GM12878 (cell line): ENCODE results near the gene KLHL8. TPM values are rescaled to one million over a fixed set of nuclear protein-coding genes. Genes with fewer than 3 reads are reported as not detected.

ENCODE experiments used
- ATAC-seq: fragments of 200-7000 bp; cut with Tn5 transposase; 3 replicates; pipeline ENCODE4 v1.9.1; 2020; ENCODE audit warnings: mild to moderate bottlenecking, moderate library complexity
- BruUV-seq: library from RNA; stranded (reverse); fragments of 400-500 nt; replicated peaks from 2 replicates; lab custom pipeline; 2021; lab: Mats Ljungman, UMichigan
- CTCF ChIA-PET: fragments of 300-600 bp; sonication (Branson Sonifier 250); formaldehyde crosslinking; extraction: SDS; loops from one replicate; lab custom pipeline; 2021; ENCODE audit warnings: inconsistent platforms; lab: Yijun Ruan, JAX
- POLR2A ChIA-PET: fragments of 350-600 bp; formaldehyde crosslinking; extraction: SDS; loops from one replicate; lab custom pipeline; 2021; ENCODE audit warnings: inconsistent platforms; lab: Charles Lee
- RAD21 ChIA-PET: fragments of 300-600 bp; sonication (Branson Sonifier 250); formaldehyde crosslinking; loops from one replicate; lab custom pipeline; 2023; ENCODE audit warnings: antibody characterized with exemption; ENCODE audit not compliant: unreplicated experiment; lab: Charles Lee
- SMC1A ChIA-PET: fragments of 300-600 bp; sonication (Branson Sonifier 250); formaldehyde crosslinking; loops from one replicate; lab custom pipeline; 2023; ENCODE audit not compliant: unreplicated experiment, uncharacterized antibody; lab: Charles Lee
- DNase-seq: peaks from one replicate; pipeline ENCODE4 v3.0.0-alpha.2; 2011; ENCODE audit warnings: low read depth, low spot score
- FAIRE-seq: peaks from 3 replicates; lab custom pipeline; 2011; peaks lifted over from hg19 to GRCh38; lab: Jason Lieb, UNC
- H2AFZ ChIP-seq: 2 replicates; pipeline ENCODE4 v1.6.0; 2011; ENCODE audit warnings: low read depth, low read length, control low read depth; ENCODE audit not compliant: control insufficient read depth
- H3K27ac ChIP-seq: 2 replicates; pipeline ENCODE4 v1.5.1; 2011; ENCODE audit warnings: control low read depth; ENCODE audit not compliant: control insufficient read depth, insufficient read depth
- H3K27me3 ChIP-seq, 2 experiments: replicated peaks in 1 of 2; 2 replicates each; pipeline versions ENCODE4 v1.6.0 to v1.6.1; 2011; ENCODE audit warnings: low read length in 1 of 2; ENCODE audit not compliant: control insufficient read depth in 2 of 2, insufficient read depth in 2 of 2
- H3K36me3 ChIP-seq, 2 experiments: 2 replicates each; pipeline ENCODE4 v1.5.1; 2011; ENCODE audit warnings: low read length in 1 of 2; ENCODE audit not compliant: control insufficient read depth in 2 of 2, insufficient read depth in 2 of 2
- H3K4me1 ChIP-seq: 2 replicates; pipeline ENCODE4 v1.6.1; 2011; ENCODE audit warnings: mild to moderate bottlenecking, low read length, moderate library complexity, mixed read lengths; ENCODE audit not compliant: control insufficient read depth, insufficient read depth
- H3K4me2 ChIP-seq: 2 replicates; pipeline ENCODE4 v1.6.0; 2011; ENCODE audit warnings: control low read depth; ENCODE audit not compliant: control insufficient read depth, insufficient read depth
- H3K4me3 ChIP-seq: fragments of 200-600 bp; sonication (generic); 2 replicates; pipeline ENCODE4 v1.5.1; 2016
- H3K79me2 ChIP-seq: 2 replicates; pipeline ENCODE4 v1.6.0; 2011; ENCODE audit warnings: low read length; ENCODE audit not compliant: control insufficient read depth, insufficient read depth
- H3K9ac ChIP-seq: 2 replicates; pipeline ENCODE4 v1.8.0; 2011; ENCODE audit warnings: low read length, control low read depth, mixed read lengths; ENCODE audit not compliant: control insufficient read depth, insufficient read depth
- H3K9me3 ChIP-seq: replicated peaks from 3 replicates; pipeline ENCODE4 v1.5.1; 2011; ENCODE audit warnings: mild to moderate bottlenecking, low read length; ENCODE audit not compliant: control insufficient read depth, insufficient read depth
- H4K20me1 ChIP-seq: 2 replicates; pipeline ENCODE4 v1.6.0; 2011; ENCODE audit not compliant: control insufficient read depth, insufficient read depth
- CHD1 ChIP-seq: IDR thresholded peaks from 2 replicates; pipeline ENCODE4 v1.6.1; 2012; ENCODE audit warnings: low read depth, low read length, improper control_type of control experiment
- EGR1 ChIP-seq, 2 experiments: IDR thresholded peaks; 1 replicate in 1 of 2; 2 replicates in 1 of 2; pipeline ENCODE4 v1.6.1; 2011 to 2012; ENCODE audit warnings: low read depth in 2 of 2, low read length in 2 of 2, borderline replicate concordance in 1 of 2, mild to moderate bottlenecking in 1 of 2, moderate library complexity in 1 of 2
- HDAC2 ChIP-seq: fragments of 200-600 bp; sonication (generic); IDR thresholded peaks from 2 replicates; pipeline ENCODE4 v1.6.1; 2017
- IKZF1 ChIP-seq: fragments of 450-650 bp; conservative IDR thresholded peaks from 2 replicates; pipeline ENCODE4 v1.6.1; 2017; ENCODE audit warnings: antibody characterized with exemption, mild to moderate bottlenecking
- JUNB ChIP-seq: IDR thresholded peaks from 2 replicates; pipeline ENCODE4 v1.6.1; 2016; ENCODE audit warnings: antibody characterized with exemption, mild to moderate bottlenecking
- KLF5 ChIP-seq: fragments of 450-650 bp; IDR thresholded peaks from 2 replicates; pipeline ENCODE4 v1.6.1; 2014; ENCODE audit warnings: mild to moderate bottlenecking; ENCODE audit not compliant: partially characterized antibody
- MTA2 ChIP-seq: fragments of 450-650 bp; IDR thresholded peaks from 2 replicates; pipeline ENCODE4 v1.6.1; 2016; ENCODE audit warnings: low read depth, mild to moderate bottlenecking, moderate library complexity
- ZBTB11 ChIP-seq: fragments of 450-650 bp; formaldehyde crosslinking; IDR thresholded peaks from 2 replicates; pipeline ENCODE4 v1.5.0; 2022; ENCODE audit warnings: mild to moderate bottlenecking, missing genetic modification characterization
- WGBS: methylation state at CpG from one replicate; pipeline ENCODE4 v1.1.6; 2016; ENCODE audit warnings: low lambda C conversion rate; ENCODE audit not compliant: insufficient replicate concordance, insufficient coverage; ENCODE audit errors: missing lambda C conversion rate; 5-methylcytosine and 5-hydroxymethylcytosine counted together
- in situ Hi-C: fragments of 300-500 bp; cut with MboI; formaldehyde crosslinking; loops from 9 replicates; pipeline ENCODE4 v1.14.3; 2018; ENCODE audit warnings: mixed read lengths
- intact Hi-C: fragments of 100-400 bp; cut with micrococcal nuclease; formaldehyde crosslinking; loops from one replicate; pipeline ENCODE4 v1.14.2; 2022; ENCODE audit not compliant: unreplicated experiment
- polyA plus RNA-seq, 11 experiments: library from polyadenylated mRNA; depleted of rRNA in 4 of 11; unstranded in 6 of 11; stranded (reverse) in 5 of 11; fragments of >200 nt; fragmentation: Nextera tagmentation in 4 of 11; fragmentation: Illumina TruSeq in 1 of 11; extraction: Ambion mirVana in 4 of 11; extraction: Trizol in 1 of 11; gene quantifications; 1 replicate in 1 of 11; 2 replicates in 10 of 11; pipeline versions ENCODE4 v1.2.1 to v1.2.3, GENCODE V29; 2011 to 2016; ENCODE audit warnings: inconsistent platforms in 2 of 11, missing spikeins in 2 of 11, low read depth in 1 of 11
- total RNA-seq, 4 experiments: library from RNA; depleted of rRNA in 3 of 4; stranded (reverse); fragments of >200 nt in 3 of 4; fragmentation: Illumina TruSeq in 1 of 4; extraction: Trizol in 1 of 4; gene quantifications; 2 replicates each; pipeline versions ENCODE4 v1.2.1 to v1.2.3, GENCODE V29; 2013 to 2021
- TF ChIP-seq, protein P1 (sequence below): IDR thresholded peaks from 2 replicates; pipeline ENCODE4 v1.6.1; 2012; ENCODE audit warnings: improper control_type of control experiment, low read depth, low read length; ENCODE audit not compliant: insufficient replicate concordance

Gene KLHL8
- total and polyA plus RNA-seq, 10 of the 15 experiments (the other 5 are each of a cell fraction or from before 2014, with no cell fraction given): 4.5 to 13.1 (median 9.0) TPM

DNA sequence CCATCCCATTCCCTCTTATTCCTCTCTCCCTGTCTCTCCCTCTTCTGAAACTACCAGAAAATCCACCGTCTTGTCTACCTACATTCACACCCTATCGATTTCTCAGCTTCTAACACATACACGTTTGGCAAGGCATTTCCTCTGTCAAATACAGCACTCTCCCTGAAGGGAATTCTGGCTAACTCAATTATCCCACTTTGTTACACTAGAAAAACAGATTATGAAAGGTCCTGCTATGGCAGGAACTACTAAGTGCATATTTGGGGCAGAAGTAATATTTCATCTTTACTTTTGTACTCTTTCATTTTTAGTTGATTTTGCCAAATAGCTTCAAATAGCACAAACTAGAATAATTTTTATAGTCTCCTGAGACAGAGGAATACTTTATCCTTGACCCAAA is 46.6 kb upstream of the KLHL8 start:
- Histone ChIP-seq H3K9me3 (no peaks in the 10 kb centered on the region; the same call in 2 of the 3 replicates), H2AFZ (no peak overlapping the region), H3K9ac (no peak overlapping the region), H3K4me1 (no peaks in the 10 kb centered on the region), H3K4me3 (no peak overlapping the region), H3K4me2 (no peak overlapping the region), H3K27ac (no peak overlapping the region), H4K20me1 (no peaks in the 10 kb centered on the region), H3K27me3 (no peaks in the 10 kb centered on the region), H3K79me2 (no peaks in the 10 kb centered on the region), H3K36me3 (no peaks in the 10 kb centered on the region)
- DNase-seq (no peak), FAIRE-seq (no peak), ATAC-seq (no peak)
- WGBS: 61% methylated on average over 3 of the region's 3 CpGs
- ChIA-PET SMC1A (no interaction called here), CTCF (interaction anchor here (0.5 kb wide), 1 partner anchor 97 kb away, joined by 4 read pairs; no protein-coding TSS in a partner anchor), POLR2A (no interaction called here), RAD21 (no interaction called here)
- intact Hi-C loops (no loop called here), in situ Hi-C loops (no loop called here)
- BruUV-seq: no TSS peak
- TF ChIP-seq CHD1: no peak
- no peak for TF ChIP-seq HDAC2

- intact Hi-C loops (no loop called here), in situ Hi-C loops (no loop called here)
- Histone ChIP-seq H3K9ac (no peak overlapping the region), H3K79me2 (no peaks in the 10 kb centered on the region), H3K4me1 (no peaks in the 10 kb centered on the region), H3K27me3 (no peaks in the 10 kb centered on the region), H2AFZ (no peak overlapping the region), H3K4me2 (no peak overlapping the region), H3K36me3 (no peaks in the 10 kb centered on the region), H3K4me3 (no peak overlapping the region), H3K27ac (no peak overlapping the region), H3K9me3 (no peaks in the 10 kb centered on the region; the same call in 2 of the 3 replicates), H4K20me1 (no peaks in the 10 kb centered on the region)
- DNase-seq: no peak
- ChIA-PET SMC1A (no interaction called here), POLR2A (no interaction called here), CTCF (interaction anchor here (1.3 to 1.8 kb wide), 2 partner anchors 26 to 111 kb away, joined by 3 to 4 read pairs; no protein-coding TSS in a partner anchor), RAD21 (interaction anchor here (1.1 kb wide), 1 partner anchor 27 kb away, joined by 3 read pairs; no protein-coding TSS in a partner anchor)
- no peak for ATAC-seq
- no TSS peak for BruUV-seq
- WGBS: 38% methylated on average over 1 of the region's 1 CpG
- no peak for FAIRE-seq
- TF ChIP-seq KLF5 (no peak), MTA2 (no peak), EGR1 (IDR thresholded peaks at IDR 0.05; ENCODE audit: borderline replicate concordance in 1 of 2, low read depth in 2 of 2, low read length in 2 of 2) (no peak), ZBTB11 (CRISPR knock-in tag) (no peak), IKZF1 (no peak), JUNB (no peak)
- TF ChIP-seq, protein P1, sequence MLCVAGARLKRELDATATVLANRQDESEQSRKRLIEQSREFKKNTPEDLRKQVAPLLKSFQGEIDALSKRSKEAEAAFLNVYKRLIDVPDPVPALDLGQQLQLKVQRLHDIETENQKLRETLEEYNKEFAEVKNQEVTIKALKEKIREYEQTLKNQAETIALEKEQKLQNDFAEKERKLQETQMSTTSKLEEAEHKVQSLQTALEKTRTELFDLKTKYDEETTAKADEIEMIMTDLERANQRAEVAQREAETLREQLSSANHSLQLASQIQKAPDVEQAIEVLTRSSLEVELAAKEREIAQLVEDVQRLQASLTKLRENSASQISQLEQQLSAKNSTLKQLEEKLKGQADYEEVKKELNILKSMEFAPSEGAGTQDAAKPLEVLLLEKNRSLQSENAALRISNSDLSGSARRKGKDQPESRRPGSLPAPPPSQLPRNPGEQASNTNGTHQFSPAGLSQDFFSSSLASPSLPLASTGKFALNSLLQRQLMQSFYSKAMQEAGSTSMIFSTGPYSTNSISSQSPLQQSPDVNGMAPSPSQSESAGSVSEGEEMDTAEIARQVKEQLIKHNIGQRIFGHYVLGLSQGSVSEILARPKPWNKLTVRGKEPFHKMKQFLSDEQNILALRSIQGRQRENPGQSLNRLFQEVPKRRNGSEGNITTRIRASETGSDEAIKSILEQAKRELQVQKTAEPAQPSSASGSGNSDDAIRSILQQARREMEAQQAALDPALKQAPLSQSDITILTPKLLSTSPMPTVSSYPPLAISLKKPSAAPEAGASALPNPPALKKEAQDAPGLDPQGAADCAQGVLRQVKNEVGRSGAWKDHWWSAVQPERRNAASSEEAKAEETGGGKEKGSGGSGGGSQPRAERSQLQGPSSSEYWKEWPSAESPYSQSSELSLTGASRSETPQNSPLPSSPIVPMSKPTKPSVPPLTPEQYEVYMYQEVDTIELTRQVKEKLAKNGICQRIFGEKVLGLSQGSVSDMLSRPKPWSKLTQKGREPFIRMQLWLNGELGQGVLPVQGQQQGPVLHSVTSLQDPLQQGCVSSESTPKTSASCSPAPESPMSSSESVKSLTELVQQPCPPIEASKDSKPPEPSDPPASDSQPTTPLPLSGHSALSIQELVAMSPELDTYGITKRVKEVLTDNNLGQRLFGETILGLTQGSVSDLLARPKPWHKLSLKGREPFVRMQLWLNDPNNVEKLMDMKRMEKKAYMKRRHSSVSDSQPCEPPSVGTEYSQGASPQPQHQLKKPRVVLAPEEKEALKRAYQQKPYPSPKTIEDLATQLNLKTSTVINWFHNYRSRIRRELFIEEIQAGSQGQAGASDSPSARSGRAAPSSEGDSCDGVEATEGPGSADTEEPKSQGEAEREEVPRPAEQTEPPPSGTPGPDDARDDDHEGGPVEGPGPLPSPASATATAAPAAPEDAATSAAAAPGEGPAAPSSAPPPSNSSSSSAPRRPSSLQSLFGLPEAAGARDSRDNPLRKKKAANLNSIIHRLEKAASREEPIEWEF: no peak
These were observed 42.5 kb upstream of the KLHL8 start for GRCh38 chr4:87262886-87263285.
